Neural cell (in vitro differentiated cells): ENCODE measurements around the gene LAMA5.

Experiments used
- CTCF ChIP-seq: fragments of 450-650 bp; IDR thresholded peaks from 2 replicates; pipeline ENCODE4 v1.5.1; 2014; ENCODE audit warnings: antibody characterized with exemption, mild to moderate bottlenecking, moderate library complexity; ENCODE audit not compliant: poor library complexity, severe bottlenecking
- EP300 ChIP-seq: fragments of 450-650 bp; conservative IDR thresholded peaks from 2 replicates; pipeline ENCODE4 v1.6.1; 2014; ENCODE audit warnings: antibody characterized with exemption, mild to moderate bottlenecking, moderate library complexity; ENCODE audit not compliant: poor library complexity, severe bottlenecking
- EZH2 ChIP-seq: fragments of 200-600, 300-800 bp; shearing (Covaris generic), sonication (generic); IDR thresholded peaks from 2 replicates; pipeline ENCODE4 v1.6.1; 2014; ENCODE audit warnings: antibody characterized with exemption, low read length, borderline replicate concordance, mild to moderate bottlenecking; ENCODE audit not compliant: insufficient read depth, poor library complexity, severe bottlenecking
- MXI1 ChIP-seq: fragments of 450-650 bp; conservative IDR thresholded peaks from 2 replicates; pipeline ENCODE4 v1.6.1; 2014; ENCODE audit warnings: antibody characterized with exemption, mild to moderate bottlenecking; ENCODE audit not compliant: poor library complexity, severe bottlenecking
- POLR2AphosphoS5 ChIP-seq: IDR thresholded peaks from 2 replicates; pipeline ENCODE4 v1.6.1; 2012
- RAD21 ChIP-seq: fragments of 450-650 bp; conservative IDR thresholded peaks from 2 replicates; pipeline ENCODE4 v1.6.1; 2014; ENCODE audit warnings: antibody characterized with exemption, mild to moderate bottlenecking, moderate library complexity
- TAF1 ChIP-seq: IDR thresholded peaks from 2 replicates; pipeline ENCODE4 v1.6.1; 2012; ENCODE audit warnings: low read depth

- TF ChIP-seq CTCF (no peak), POLR2AphosphoS5 (no peak), EZH2 (no peak), RAD21 (no peak), TAF1 (no peak), MXI1 (no peak), EP300 (no peak)
Observed at GRCh38 chr20:62345681-62346370, 21.3 kb downstream of the LAMA5 start.
